Activated CD4-positive, CD25-positive, alpha-beta regulatory T cell (primary cell): ENCODE data around the gene CFAP221.
A peak's percentile ranks its signal among the peaks of the same experiment; 100 is the strongest.

ENCODE experiments used
- DNase-seq, 4 experiments: peaks; one replicate each; lab custom pipeline; 2025; lab: John Stamatoyannopoulos, UW

Gene CFAP221

DNA sequence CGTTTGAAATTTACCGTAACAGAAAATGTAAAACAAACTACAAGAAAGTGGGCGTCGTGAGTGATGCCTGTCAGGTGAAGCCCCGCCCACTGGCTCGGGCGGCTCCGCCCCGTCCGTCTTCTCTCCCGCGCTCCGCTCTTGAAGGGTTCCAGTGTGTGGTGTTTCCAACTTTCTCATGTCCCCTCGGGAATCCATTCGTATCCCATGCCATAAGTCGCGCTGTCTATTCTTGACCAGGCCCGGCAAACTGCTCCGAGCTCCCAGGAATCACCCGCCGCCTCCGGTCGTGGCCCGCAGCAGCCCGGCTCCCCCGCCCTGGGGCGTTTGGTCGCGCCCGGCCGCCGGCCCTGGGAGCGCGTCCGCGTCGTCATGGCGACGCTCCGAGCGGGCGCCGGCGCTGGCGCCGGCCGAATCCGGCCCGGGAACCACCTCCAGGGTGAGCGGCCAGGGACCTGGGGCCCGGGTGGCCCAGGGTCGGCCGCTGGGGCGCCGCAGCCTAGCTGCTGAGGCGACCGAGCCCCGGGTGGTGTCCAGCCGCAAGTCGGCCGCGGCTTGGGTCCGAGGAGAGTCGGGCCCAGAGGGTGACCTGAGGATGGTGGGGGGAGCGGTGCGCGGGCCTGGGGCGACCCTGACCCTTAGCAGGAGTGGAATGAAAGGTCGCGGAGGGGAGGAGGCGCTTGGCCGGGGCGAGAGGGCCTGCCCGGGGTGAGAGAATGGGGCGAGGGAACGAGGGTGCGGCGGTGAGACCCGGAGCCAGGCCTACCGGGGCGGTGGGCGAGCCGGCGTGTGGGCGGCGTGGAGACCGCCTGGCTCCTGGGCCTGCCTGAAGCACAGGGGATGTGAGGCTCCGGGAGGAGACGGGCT is at the start of gene CFAP221:
TSS of gene CFAP221 (plus strand) at position 375 of the 864 bp plus-strand sequence. CDS start 1,683 bp downstream, outside the sequence.
- peak in 2 of 4 experiments; percentile 6 to 21 for DNase-seq

DNA sequence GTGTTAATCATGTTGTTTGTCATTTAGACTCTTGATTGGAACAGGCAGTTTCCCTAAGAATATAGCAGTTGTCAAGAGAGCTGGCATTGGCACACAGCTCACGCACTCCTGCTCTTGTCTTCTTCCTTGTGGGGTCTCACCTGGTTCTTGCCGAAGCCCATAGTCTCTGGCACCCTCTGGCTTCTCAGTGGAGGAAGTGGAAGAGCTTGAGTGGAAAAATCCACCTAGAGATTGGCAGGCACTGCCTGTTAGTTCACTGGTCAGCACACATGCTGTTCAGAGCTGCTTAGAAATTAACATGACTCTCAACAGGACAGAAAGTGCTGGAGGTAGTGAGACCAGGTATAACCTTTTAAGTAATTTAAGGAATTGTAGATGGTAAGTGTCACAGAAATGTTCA is 48.3 kb upstream of the CFAP221 start:
- DNase-seq: no peak

DNA sequence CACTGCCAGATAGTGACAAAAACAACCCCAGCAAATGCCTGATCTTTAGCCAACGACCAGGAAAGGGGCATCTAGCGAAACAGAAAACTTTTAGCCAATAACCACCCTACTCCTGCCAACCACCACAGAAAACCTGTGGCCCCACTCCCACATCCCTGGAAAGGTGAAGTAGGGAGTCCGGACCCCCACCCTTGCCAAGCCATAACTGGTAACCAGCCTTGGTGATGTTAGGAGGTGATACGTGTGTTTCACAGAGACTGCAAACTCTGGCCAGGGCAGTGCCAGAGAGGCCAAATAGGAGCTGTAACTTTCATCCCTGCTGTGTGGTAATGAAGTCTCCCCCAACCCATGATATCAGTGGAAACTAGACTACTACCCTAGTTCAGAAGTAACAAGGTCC is 47.6 kb upstream of the CFAP221 start:
- no peak for DNase-seq

DNA sequence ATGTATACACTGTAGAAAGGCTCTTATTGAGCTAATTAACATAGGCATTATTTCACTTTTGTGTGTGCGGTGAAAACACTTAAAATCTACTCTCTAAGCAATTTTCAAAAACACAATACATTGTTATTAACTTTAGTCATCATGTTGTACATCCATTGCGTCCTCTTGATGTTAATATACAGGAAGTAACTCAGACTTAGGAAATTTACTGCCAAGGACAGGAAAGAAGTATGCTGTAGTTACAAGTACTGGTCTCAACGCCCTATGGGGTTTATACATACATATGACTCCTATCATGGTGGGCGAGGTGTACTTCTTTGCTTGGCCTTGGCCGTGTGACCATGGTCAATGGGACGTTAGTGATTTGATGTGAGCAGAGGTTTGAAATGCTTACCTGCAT is 35.5 kb upstream of the CFAP221 start:
- DNase-seq: no peak

DNA sequence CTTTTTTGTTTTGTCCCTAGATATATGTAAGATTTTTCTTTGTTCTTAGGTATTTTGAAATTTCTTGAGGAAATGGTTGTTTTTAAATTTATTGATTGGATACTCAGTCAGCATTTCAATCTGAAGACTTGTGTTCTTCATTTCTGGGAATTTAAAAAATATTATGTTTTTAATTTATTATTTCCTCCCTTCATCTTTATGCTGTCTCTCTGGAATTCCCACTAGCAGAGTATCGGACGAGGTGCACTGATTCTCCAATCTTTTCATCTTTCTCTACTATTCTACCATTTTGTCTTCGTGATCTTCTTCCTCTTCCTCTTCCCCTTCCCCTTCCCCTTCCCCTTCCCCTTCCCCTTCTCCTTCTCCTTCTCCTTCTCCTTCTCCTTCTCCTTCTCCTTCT is 32.3 kb upstream of the CFAP221 start:
- DNase-seq: no peak

DNA sequence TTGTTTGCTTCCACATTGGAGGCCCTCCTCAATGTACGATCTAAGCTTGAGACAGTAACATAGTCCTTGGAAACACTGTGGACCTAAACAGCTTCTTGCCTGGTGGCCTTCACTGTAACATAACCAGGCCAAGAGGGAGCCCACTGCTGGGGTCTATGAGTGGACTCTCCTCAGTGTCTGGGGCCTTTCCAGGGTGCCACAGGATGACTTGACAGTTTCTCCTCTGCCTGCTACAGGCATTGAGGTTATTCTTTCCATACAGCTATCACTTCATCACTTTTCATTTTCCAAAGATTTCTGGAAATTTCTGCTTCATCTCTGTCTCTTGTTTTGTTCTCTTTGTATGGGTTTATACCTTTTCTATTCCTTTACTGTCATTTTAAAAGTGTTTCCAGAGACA is 31.3 kb upstream of the CFAP221 start:
- DNase-seq: no peak

DNA sequence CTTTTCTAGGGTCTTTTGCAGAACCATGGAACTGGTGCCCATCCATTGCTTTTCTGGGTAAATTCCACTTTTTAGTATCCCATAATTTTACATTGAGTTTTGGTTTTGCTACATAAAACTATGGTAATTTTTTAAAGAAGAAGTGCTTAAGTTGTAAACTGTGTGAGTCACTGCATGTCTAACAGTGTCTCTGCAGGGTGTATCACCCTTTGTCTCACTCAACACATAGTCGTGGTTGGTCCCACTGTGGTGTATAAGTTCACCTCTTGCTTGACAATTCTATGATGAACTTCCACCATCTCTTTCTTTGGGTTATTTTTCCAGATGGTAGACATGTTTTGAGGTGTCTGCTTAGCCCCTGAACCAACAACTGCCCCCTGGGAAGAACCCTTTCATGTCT is 30.4 kb upstream of the CFAP221 start:
- DNase-seq: no peak

DNA sequence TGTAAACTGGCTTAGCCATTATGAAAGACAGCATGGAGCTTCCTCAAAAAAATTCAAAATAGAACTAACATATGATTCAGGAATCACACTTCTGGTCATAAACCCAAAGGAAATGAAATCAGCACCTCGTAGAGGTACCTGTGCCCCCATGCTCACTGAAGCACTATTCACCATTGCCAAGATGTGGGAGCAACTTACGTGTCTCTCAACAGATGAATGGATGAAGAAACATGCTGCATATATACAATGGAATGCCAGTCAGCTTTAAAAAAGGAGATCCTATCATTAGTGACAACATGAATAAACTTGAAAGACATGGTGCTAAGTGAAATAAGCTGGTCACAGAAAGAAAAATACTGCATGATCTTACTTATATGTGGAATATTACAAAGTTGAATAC is 28.1 kb upstream of the CFAP221 start:
- no peak for DNase-seq

DNA sequence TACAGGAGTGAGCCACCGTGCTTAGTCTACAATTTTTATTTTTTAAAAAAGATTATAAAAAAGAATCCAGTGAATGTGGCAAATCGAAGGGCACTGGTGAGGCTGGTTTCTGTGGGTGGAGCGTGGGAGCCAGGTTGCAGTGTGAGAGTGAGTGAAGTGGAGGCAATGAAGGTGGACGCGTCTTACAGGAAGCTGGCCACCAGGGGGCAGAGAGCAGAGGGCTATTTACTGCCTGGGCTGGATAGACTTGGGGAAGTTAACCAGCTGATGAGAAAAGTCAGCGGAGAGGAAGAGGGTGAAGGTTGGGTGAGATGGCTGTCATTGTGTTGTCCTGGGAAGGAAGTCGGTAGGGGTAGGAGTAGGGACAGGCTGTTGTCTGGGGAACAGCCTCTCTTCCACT is 26.8 kb upstream of the CFAP221 start:
- DNase-seq: peak in 1 of 4 experiments; percentile 2

DNA sequence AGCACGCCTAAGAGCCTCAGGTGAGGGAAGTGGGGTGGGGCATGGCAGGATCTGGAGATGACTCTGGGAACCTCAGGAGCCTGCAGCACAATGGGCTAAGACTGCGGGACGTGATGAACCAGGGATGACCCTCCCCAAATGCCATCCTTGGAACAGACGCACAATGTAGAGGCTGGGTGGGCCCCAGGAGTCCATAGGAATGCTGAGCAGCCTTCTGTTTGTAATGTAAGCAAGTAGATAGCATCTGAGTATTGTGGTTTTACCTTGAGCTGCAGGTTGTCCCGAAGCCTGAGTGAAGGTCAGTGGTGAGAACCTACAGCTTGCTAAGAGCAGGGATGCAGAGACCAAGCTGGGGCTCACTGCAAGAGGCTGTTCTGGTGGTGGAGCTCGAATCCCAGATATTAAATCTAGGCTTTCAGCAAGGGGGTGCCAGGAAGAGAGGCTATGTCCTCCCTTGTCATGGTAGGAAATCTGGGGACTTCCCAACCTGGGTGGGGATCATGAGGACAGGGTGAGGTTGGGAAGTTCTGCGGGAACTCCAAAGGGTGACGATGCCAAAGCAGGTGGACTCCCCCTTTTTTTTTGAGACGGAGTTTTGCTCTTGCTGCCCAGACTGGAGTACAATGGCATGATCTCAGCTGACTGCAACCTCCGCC is 25.7 kb upstream of the CFAP221 start:
- no peak for DNase-seq

DNA sequence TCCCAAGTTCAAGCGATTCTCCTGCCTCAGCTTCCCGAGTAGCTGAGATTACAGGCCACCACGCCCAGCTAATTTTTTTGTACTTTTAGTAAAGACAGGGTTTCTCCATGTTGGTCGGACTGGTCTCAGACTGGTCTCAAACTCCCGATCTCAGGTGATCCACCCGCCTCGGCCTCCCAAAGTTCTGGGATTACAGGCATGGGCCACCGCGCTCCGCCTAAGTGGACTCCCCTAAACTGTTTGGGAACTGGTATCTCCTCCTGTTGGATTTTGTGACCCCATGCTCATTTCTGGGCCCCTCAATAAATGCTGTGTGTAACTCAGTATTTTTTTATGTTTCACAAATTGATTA is 25.2 kb upstream of the CFAP221 start:
- DNase-seq: no peak

DNA sequence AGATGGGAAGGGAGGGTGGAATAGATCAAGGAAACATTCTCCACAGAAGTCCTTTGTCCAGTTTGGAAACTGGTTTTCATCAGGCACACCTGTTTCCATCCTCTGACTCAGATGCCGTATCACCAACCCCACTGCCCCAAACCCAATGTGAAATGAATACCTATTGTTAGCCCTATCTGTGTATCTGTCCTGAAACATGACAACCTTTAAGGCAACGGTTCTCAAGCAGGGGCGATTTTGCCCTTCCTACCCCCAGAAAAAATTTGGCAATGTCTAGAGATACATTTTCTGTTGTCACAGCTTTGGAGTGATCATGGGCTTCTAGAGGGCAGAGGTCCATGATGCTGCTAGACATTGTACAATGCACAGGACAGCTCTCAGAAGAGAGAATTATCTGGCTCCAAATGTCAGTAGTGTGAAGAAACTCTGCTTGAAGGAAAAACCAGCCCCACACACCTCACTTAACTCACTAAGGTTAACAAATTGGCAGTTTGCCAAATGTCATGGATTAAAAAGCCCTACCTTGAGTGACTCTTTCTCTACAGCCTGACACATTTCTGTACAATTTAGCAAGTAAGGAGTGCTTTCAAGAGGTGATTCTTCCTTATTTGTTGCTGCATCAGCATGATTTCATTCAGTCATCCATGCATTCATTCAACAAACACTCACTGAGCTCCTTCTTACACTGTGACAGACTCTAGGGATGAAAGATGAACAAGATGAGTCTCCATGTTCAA is 23.4 kb upstream of the CFAP221 start:
- DNase-seq: no peak

DNA sequence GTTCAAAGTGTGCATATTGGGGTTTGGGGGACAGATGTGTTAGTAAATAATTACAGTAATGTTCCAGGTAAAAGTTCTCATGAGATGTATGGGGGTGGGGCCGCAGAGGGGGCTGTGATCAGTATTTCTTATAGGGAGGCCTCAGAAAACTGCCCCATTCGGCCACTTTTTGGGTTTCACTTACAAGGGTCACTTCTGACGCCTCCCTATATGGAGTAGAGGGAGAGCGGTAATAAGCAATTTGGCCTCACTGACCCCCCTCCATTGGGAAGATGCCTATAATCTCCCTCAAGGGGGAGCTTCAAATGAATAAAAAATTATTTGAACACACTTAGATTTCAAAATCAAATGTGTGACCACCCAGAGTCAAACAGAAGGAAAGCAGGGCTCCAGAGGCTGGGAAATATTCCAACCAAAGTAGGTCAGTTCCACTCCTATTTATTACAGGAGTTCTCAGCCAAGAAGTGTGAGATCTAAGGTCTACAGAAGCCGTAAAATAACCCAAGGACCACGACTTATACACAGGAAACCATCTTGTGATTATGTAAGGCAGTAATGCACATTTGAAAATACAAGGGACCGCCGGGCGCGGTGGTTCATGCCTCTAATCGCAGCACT is 22.7 kb upstream of the CFAP221 start:
- DNase-seq: no peak

DNA sequence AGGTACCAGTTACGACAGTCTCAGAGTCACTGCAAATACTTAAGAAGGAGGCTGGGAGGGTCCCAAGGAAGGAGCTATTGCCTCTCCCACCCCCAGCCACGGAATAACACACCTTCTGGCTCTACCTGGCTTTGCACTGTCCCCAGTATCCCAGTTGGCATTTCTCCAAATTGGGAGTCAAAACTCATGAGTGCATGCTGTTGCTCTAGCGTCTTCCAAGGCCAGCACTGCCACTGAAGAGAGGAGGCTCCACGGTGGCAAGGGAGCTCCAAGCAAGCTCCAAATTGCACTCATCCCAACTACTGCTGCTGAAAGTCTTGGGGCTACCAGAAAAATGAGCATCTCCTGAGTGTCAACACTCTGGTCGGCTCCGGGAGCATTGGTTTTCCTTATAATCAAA is 21.6 kb upstream of the CFAP221 start:
- no peak for DNase-seq

DNA sequence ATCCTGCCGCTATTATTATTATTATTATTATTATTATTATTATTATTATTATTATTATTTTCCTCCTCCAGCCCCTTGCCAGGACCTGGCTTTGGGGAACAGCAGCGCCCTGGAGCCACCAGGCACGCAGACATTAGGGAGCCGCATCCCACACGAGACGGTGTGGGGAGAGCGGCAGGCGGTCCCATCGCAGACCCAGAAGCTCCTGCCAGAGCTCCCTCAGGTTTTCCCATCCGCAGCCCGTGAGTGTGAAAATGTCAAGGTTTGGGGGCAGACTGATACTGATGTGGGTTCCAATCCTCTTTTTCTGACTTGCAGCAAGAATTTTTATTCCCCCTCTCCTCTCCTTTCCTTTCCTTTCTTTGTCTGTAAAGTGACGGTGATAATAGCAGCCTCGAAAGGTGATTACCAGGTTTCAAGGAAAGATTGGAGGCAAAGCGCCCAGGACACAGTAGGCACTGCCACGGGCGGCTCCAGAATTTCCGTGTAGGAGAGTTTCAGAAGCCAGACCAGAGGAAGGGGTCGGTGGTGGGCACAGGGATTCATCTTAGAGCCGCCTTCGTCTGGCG is 20.8 kb upstream of the CFAP221 start:
- DNase-seq: no peak

DNA sequence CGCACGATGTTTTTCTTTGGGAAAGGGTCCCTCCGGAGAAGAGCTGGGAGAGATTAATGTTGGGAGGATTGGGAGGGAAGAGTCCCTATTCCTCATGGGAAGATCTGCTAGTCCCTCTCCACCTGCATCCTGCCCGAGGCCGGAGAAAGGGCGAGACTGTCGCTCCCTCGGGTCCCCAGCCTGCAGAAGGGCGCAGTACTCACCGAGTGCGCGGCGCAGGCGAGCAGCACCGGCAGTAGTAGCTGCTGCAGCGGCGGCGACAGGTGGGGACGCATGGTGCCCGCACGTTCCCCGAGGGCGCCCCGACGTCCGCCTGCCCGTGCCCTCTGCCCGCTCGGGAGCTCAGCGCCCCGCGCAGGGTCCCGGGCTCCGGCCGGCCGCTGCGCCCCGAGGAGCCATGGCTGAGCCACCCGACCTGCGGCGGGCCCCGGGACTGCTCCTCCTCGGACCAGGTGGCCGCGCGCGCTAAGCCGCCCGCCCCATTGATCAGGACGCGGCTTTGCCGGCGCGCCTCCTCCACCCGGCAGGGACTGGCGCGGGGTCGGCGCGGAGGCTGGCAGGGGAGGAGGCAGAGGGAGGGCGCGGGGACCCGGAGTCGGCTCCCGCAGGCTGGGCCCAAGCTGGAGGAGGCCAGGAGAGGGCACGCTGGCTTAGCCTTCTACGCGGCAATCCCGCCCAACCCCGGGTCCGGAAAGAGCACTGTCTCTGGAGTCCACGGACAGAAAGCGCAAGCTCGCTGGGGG is 20.1 kb upstream of the CFAP221 start, which contains the start of gene SCTR:
TSS of gene SCTR (minus strand) at position 532 of the 743 bp plus-strand sequence. CDS start at position 275, 257 bp downstream.
- no peak for DNase-seq

DNA sequence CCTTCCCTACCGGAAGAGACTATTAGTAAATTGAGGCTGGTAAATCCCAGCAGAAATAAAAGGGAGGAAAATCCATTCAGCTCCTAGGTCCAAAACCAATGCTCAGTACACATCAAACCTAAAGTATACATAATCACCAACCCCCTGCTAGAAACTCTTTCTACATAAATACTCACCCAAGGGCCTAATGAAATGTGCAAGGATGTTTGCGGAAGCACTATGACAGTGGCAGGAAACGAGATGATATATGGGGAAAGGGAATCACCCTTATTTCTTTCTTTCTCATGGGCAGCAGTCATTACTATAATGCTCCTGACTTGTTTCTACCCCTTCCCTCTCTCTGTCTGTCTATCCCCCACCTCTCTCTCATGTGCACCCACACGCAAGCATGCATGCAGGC is 18.6 kb upstream of the CFAP221 start:
- no peak for DNase-seq

DNA sequence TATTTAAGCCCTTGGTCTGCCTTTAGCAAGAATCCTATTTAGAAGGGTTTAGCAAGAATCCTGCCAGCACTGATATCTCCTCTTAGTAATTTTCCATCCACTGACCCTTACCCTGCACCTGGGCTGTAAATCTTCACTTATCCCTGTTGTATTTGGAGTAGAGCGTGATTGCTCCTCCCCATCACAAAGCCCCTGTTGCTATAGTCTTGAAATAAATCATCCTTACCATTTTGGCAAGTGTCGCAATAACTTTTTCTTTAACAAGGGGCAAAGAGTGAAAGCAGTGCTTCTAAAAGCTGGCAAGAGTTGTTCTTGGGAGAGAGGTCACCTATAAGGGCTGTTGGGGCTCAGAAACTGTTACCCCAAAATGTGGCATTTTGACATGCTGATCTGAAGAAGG is 16.2 kb upstream of the CFAP221 start:
- no peak for DNase-seq

DNA sequence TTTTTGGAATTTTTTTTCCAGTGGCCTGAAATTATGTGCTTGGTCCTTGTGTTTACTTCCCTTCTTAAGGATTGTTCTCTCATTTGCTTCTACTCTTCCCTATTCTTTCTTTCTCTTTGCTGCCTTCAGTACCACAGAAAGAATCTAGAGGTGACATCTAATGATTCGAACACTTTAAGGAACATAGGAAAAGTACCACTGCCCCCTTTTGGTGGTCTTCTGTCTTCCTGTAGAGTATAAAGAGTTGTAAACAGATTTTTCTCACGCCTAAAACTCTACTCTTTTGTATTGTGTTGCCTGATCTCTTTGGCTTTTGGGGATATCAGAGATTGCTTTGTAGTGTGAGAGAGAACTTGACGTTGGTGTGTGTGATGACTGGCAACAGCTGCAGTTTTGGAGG is 13.0 kb upstream of the CFAP221 start:
- DNase-seq: no peak

DNA sequence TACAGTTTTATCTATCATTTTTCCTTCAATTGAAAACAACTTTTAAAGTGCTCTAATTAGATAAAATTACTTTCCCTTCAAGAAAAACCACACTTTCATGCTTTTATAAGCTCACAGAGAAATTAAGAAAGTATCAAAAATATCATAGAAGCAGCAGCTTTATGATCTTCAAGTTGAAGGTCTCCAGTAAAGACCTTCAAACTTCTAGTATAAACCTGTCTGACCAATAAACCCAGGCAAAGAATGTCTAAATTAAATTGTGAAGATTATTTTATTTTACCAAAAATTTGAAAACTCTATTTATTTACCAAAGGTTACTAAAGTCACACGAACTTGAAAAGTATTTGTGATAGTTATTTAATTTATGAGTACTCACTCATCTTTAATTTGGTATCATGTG is 10.7 kb upstream of the CFAP221 start:
- no peak for DNase-seq

DNA sequence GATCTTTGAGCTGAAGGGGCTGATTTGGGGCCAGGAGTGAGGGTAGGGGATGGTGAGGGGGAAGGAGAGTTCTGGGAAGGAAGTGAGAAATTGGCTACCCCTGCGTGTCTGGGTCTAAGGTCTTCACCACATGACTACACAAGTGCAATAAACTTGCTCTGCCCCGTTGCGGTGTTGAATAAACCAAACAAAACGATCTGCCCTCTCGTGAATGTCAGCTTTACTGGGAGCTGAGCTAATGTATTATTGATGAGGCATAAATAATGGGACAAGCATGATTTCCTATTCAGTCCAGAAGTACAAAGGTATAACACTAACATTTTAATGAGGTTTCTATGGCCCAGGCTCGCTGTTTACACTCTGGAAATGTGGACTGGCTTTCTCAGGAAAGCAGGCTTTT is 8.0 kb upstream of the CFAP221 start:
- DNase-seq: no peak
